OCI-LY3 (cell line): ENCODE data around the gene AGFG1.

Experiments
- CTCF ChIP-seq: fragments of 200-600, 300-600 bp; sonication (generic); IDR thresholded peaks from 2 replicates; pipeline ENCODE4 v1.5.1; 2014; ENCODE audit warnings: antibody characterized with exemption, low read length, low read depth
- EZH2phosphoT487 ChIP-seq: fragments of 200-600 bp; shearing (Covaris generic); IDR thresholded peaks from 2 replicates; pipeline ENCODE4 v1.6.1; 2018; ENCODE audit warnings: antibody characterized with exemption, mixed run types, low read depth

DNA sequence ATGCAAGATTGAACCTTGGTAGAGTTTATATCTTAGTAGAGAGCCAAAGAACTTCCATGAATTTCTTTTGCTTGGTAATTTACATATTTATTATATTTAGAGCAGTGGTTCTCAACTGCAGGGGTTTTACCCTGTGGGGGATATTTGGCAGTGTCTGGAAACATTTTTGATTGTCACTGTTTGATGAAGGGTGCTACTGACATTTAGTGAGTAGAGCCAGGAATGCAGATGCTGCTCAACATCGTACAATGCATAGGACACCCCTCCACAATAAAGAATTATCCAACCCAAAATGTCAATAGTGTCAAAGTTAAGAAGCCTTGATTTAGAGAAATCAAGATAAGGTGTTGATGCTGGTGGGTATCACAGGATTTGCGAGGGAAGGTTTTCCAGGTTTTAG is 14.7 kb downstream of the AGFG1 start:
- no peak for TF ChIP-seq CTCF
- no peak for TF ChIP-seq EZH2phosphoT487
